ENCODE data around the gene CD99L2.

CD99L2 gene

DNA sequence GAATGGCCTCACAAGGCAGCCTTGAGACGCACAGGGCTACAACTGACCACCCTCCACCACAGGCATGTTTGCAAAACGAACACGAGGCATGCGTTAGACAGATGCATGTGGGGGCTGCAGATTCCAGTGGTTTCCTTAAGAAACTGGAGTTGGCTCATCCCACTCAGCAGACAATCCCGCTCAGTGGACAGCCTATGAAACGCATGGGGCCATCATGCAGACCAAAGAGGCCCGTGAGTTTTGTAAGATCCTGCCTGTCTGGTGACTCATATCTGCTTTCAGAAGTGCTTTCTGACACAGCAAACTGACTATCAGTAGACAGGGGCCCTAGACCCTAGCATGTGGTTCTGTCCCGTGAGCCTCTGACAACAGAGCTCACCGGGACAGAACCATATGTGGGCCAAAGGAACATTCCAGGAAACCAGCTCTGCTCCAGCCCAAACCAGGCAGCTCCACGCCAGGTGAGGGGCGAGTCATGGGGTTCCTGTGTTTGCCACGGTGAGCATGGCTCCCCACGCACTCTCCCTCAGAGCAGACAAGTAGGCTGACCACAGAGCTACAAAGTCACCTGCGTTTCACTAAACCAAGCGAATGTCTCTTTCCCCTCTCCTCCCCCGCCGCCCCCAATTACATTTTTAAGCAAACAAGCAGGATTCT, 130.9 kb downstream of the CD99L2 start:
- no peak for DNase-seq (ENCODE audit: extremely low spot score, insufficient read length, low read depth)
- FAIRE-seq, result no peak

DNA sequence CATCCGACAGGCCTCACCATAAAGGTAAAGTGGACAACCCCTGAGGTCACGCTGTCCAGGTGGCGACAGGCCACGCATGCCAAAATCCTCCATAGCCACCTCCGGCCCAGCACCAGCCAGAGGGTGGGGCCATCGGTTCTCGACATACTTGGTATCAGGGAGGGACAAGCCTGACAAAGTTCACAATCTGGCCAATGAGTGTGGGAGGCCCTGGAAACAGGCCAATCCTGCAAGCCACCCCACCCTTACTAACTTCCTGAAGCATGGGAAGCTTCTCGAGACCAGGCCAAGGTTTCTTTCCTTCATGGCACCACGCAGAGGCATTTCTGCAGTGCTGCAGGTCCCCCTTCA, 131.4 kb downstream of the CD99L2 start:
- no peak for DNase-seq (ENCODE audit: extremely low spot score, insufficient read length, low read depth)
- no peak for FAIRE-seq

DNA sequence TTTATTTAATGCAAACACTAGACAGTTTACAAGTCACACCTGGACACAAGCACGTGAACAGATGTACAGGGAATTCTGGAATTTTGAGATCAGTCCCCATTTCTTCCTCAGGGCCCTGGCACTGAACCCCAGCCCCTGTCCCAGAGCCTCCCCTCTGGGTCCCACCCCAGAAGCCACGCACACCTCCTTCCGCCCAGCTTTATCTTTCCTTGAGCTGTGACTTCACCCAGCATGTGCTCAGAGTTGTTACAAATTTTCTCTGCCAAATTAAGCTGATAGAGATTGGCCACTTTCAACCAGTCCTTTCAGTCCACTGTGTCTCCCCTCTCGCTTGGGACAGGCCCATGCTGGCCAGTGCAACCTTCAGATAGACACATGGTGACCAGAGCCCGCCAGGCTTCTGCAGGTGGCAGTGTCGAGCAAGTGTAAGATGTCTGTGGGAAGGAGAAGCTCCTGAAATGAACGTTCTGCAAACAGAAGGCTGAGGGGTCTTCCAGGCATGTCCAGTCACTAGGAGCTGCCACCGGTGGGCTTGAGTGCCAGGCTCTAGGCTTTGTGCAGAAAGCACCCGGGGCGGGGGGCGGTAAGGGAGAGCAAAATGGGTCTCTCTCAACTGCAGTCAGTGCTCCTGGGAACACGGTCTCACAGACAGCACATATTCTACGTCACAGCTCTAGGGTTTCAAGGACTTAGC, 132.0 kb downstream of the CD99L2 start:
- DNase-seq (ENCODE audit: extremely low spot score, insufficient read length, low read depth) (no peak), FAIRE-seq (no peak)

DNA sequence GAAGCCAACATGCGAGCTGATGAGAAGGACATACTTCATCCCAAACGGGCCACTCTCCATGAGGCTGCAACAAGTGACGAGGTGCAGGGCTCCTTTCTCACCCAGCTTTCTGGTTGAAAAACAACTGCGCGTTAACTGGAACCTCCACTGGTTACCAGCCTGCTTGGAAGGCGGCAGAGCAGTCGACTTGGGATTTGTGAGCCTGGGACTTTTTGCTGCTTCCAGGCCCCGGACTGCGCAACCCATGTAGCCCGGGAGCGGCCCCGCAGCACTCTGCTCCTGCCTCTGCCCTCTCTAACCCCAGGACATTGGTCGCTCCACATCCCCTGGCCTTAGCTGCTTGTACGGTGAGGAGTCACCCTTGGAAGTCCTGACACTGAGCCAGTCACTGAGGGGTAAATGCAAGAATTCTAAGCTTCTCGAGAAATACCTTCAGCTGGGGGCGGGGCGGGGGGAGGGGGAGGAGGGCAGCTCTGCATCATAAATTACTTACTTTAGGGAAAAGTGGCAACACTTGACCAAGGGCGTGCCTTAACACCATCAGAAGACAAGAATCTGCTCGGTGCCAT, 132.6 kb downstream of the CD99L2 start:
- FAIRE-seq, result no peak

DNA sequence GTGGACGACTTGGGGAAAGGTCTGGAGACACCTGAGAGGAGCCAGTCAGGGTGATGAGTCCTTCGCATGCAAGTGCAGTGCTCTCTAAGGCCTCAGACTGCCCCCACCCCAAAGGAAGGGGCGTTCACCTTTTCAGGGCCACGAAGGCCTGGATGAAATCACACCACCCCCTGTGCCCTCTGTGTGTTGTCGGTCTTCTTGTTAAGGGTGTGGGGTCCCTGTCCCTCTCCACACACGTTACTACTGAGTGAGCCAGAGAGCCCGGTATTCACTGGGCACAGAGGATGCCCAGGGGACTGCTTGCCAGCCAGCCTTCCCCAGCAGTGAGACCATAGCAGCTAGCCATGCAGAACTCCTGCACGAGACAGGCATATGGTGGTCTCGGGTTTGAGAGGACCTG, 133.2 kb downstream of the CD99L2 start:
- FAIRE-seq (no peak), DNase-seq (ENCODE audit: extremely low spot score, insufficient read length, low read depth) (no peak)

More for the DNA sequence above, 132.6 kb downstream of the CD99L2 start:
- no peak for DNase-seq (ENCODE audit: extremely low spot score, insufficient read length, low read depth)

DNA sequence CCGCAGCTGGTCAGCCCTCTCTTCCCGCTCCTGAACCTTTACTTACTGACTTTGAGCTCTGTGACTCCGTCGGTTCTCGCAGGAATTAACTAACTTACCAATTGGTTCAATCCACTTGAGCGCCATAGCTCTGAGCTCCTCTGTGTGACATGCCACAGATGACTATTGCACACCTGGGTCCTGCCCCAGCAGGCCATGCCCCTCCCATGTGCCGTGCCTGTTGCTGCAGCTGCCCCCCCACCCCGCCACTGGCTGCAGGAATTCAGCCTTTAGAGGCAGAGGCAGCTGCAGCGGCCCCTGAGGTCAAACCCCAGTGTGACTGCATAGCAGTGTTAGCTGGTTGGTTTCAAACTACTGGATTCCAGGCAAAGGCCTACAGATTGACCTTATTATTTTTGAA, 134.7 kb downstream of the CD99L2 start:
- DNase-seq (ENCODE audit: extremely low spot score, insufficient read length, low read depth), result no peak
- no peak for FAIRE-seq

DNA sequence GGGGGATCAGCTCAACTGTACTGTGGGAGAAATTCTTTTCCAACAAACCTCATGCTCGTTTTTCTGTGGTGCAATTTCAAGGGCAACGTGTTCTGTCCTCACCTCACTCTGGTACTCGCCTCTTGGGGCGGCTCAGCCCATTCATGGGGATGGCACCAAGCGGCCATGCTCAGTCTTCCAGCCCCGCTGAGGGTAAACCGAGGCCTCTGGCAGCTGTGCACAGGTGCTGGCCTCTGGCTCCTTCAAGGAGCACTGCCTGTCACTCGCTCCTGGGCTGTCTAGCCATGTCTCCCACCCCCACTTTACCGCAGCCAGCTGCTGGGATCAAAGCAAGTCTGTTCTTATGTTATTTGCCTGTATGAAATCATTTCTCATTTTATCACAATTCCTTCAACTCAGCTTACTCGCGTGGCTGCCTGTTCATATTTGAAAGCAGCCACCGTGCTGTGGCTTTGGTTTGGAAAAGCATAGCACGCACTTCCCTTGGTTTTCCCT, 135.1 kb downstream of the CD99L2 start:
- DNase-seq (ENCODE audit: extremely low spot score, insufficient read length, low read depth), result no peak
- FAIRE-seq, result no peak

DNA sequence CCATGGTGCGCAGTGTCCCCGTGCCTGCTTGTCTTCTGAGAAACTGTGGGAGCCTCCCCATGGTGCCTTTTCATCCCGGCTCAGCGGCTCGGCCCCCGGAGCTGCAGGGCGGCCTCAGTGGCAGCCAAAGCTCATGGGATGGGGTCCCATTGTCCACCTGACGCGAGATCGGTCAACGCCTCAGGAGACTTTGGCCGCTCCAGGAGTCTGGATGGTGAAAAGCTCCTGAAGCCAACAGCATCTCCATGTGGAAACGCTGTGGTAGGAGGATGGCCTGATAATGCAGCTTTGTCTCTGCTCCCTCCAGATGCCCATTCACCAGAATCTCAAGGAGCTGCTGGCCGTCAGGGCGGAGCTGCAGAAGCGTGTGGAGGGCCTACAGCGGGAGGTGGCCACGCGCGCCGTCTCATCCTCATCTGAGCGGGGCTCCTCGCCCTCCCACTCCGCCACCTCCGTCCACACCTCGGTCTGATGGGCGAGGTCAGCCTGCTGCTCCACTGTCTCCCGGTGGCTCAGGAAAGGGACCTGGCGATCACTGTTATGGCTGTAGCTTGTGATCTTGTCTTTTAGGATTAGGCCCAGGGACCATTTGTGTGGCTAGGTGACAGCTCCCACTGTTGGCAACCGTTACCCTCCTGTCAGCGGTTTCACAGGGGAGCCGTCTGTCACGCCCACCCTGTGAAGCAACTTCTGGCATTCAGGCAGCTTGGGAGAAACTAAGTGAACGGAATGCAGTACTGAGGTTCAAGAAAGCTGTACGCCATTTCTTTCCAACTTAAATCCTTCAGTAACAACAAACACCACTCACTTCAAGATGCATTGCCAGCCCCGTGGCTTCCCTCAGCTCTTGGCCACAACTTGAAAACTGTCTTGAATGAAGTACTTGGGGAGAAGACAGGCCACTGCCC, 136.0 kb downstream of the CD99L2 start:
- DNase-seq (ENCODE audit: extremely low spot score, insufficient read length, low read depth) (no peak), FAIRE-seq (no peak)

DNA sequence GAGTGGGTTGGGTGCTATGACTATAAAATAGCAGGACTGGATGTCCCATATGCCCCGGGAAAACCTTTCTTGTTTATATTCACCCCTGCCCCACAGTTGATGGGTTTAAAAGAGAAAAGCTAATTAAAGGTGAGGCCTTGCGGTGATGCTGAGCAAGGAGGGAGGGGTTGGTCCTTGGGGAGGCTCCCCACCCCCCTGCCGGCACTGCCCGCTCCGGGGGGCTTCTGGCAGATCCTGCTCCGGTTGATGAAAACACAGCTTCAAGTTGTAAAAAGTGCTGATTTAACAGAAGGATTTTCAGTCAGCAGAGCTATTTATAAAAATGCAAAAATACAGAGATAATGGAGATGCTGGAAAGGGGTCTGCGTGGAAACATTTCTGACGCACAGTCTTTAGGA, 136.7 kb downstream of the CD99L2 start:
- DNase-seq (ENCODE audit: extremely low spot score, insufficient read length, low read depth) (no peak), FAIRE-seq (no peak)

DNA sequence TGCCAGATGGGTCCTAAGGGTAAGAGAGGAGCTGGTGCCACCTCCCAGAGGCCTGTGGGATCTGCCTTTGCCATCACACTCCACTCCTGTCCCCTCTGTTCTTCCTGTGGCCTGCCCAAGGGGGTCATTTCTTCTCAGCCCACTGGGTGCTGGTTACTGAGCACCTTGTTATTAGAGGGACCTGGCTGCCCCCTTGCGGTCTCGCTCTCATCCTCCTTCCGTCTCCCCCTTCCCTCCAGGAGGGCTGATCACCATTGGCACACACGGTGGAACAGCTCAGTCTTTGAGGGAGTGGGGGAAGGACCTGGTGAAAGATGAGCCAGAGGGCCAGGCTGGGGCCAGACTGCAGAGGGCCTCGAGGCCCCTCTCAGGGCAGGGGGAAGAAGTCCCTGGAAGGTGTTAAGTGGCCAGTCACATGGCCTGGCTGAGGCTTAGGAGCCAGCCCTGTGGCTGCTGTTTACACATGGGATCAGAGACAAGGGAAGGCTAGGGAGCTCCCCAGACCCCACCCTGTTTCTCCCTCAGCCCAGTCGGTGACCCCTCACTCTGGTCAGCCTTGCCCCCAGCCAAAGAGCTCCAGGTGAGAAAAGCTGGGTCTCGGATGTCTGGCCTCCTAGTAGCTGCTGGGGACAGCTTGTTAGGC, 137.2 kb downstream of the CD99L2 start:
- FAIRE-seq (no peak), DNase-seq (ENCODE audit: extremely low spot score, insufficient read length, low read depth) (no peak)

DNA sequence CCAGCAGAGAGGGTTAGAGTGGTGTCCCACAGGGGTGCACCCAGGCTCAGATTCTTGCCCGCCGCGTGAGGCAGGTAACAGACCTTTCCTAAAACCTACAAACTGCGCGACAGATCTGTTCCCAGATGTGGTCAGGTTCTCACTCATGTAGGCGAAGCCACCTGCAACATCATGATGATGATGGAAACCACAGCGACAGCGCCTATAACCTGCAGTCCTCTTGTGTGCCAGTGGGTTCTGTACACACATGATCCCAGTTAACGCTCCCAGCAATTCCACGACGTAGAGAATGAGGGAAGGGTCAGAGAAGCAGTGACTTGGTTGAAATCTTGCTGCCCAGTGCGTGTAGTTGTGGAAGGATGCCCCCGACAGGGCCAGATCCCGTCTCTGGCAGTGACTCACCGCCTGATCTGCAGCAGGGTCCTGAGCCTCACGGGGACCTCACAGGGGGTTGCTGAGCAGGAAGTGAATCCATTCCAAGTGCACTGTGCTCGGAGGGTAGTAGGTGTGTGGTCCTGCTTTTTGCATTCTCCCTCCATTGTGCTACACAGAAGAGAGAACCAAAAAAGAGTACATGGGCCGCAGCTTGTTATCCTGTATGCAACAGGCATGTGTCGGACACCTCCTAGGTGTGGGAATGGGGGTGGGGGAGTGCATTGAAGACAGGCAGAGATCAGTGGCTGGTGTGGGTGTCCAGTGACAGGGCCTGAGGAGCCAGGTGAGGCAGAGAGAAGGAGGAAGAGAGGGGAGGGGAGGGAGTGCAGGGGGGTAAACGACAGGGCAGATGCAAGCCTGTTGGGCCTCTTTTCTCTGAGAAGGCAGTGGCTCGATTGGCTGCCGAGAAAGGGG, 138.7 kb downstream of the CD99L2 start:
- FAIRE-seq (no peak), DNase-seq (ENCODE audit: extremely low spot score, insufficient read length, low read depth) (no peak)

DNA sequence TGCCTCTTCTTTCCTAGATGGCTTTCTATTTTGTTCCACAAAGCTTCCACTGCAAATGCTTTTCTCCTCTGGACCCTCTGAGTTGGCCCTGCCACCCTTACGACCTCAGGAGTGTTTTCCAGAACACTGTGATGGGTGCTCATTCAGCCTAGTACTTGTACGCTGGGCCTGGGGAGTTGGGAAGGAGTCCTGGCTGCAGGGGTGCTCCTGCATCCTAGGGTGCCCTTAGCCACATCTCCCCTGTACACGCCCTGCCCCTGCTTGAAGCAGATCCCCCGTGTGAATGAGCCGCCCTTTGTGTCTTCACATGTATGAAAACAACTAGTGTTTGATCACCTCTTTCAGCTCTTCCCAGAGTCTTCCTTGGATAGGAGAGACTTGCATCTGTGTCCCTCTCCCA, 141.1 kb downstream of the CD99L2 start:
- no peak for FAIRE-seq
- DNase-seq (ENCODE audit: extremely low spot score, insufficient read length, low read depth), result no peak

DNA sequence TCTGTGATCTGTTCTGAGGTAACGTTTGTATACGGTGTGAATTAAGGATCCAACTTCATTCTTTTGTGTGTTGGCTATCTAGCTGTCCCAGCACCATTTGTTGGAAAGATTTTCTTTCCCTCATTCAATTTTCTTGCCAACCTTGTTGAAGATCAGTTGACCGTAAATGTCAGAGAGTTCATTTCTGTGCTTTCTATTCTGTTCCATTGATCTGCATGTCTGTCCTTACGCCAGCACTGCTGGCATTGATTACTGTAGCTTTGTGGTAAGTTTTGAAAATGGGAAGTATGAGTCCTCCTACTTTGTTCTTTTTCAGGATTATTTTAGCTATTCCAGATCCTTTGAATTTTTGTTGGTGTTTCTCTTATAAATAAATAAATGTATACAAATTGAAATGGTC, 144.5 kb downstream of the CD99L2 start:
- FAIRE-seq (no peak), DNase-seq (ENCODE audit: extremely low spot score, insufficient read length, low read depth) (no peak)

DNA sequence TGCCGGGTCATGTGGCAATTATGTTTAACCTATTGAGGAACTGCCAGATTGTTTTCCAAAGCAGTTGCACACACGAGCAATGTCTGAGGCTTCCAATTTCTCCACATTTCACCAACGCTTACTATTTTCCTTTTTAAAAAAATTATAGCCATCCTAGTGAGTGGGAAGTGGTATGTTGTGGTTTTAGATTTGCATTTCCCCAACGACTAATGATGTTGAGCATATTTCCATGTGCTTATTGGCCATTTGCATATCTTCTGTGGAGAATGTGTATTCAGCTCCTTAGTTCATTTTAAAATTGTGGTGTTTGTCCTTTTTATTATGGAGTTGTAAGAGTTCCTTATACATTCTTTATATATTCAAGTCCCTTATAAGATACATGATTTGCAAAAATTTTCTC, 145.1 kb downstream of the CD99L2 start:
- DNase-seq (ENCODE audit: extremely low spot score, insufficient read length, low read depth) (no peak), FAIRE-seq (no peak)

DNA sequence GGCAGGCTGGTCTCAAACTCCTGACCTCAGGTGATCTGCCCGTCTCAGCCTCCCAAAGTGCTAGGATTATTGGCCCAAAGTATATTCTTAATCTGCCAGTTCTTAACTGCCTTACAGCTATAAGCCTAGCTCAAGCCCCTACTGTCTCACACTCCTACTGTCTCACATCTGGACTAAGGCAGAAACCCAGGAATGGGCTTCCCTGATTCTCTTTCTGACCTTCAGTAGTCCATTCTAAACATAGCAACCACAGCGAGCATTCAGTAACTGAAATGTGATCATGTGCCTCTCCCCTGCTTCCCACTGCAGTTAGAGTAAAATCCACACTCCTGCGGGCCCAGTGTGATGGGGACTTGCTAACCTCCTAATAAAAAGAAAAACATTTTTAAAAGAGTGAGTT, 146.3 kb downstream of the CD99L2 start:
- no peak for FAIRE-seq
- DNase-seq (ENCODE audit: extremely low spot score, insufficient read length, low read depth), result no peak

DNA sequence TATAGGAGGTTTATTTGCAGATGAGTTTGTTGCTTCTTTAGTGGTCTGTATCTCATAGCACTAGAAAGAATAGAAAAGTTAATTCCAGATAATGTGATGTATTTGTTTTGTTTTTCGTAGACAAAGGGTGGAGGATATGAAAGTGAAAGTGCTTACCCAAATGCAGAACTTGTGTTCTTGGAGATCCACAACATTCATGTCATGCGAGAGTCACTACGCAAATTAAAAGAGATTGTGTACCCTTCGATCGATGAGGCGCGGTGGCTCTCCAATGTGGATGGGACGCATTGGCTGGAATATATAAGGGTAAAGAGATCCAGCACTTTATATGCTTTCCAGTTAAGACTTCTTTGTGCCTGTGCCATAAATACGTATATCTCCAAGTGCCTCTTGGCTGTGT, 162.0 kb downstream of the CD99L2 start:
- DNase-seq (ENCODE audit: extremely low spot score, insufficient read length, low read depth), result no peak
- FAIRE-seq, result peak; percentile 53

DNA sequence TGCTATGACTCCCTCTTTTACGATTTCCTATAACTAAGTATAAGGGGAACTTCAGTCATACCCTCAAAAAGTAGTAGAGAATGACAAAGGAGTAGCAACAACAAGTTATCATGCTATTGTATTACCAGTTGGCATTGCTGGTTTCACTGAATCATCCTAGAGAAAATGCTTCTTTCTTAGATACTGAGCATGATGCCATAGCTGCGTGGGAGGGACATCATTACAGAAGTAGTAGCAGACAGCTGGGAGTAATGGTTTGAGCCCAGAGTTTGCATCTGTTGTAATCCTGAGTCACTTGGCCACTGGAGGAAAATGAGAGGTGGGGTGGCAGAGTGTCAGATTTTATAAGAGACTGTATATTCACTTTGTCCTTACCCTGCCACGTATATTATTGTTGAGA, 166.7 kb downstream of the CD99L2 start:
- FAIRE-seq, result no peak
- DNase-seq (ENCODE audit: extremely low spot score, insufficient read length, low read depth), result no peak

DNA sequence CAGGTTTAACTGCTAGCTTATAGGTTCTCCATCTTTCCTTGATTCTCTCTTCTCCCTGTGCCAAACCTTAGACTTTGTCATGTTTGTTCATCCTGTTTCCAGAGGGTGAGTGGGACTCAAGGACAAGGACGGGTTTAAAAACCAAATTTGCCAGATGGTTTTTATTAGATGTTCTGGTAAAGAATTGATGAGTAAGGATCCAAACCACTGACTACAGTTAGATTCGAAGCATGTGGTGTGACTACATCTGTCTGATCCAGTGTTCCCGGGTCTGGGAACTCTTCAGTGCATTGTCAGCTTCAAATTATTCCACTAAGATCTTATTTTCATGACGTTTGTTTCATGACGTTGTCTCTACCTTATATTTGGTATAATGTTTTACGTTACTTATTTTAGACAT, 167.7 kb downstream of the CD99L2 start:
- no peak for FAIRE-seq

DNA sequence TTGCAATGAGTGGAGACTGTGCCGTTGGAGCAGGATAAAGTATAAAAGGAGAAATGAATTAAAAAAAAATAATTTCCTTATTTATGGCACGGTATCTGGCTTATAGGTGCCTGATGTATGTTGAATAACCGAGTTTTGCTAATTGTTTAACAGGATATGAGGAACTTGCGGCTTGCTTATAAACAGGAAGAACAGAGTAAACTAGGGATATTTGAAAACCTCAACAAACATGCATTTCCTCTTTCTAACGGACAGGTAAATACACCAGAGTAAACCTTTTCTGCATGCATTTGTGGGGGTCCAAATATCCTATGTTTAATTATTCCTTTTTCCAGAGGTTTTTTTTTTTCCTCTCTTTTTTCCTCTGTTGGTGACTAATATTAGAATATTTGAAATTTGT, 168.5 kb downstream of the CD99L2 start:
- FAIRE-seq (no peak), DNase-seq (ENCODE audit: extremely low spot score, insufficient read length, low read depth) (no peak)

More for the DNA sequence above, 167.7 kb downstream of the CD99L2 start:
- no peak for DNase-seq (ENCODE audit: extremely low spot score, insufficient read length, low read depth)

Data from GM18507 (cell line).